Tibial nerve (tissue), 4 donors: Measurements from ENCODE around the gene AIF1. TPM values are rescaled to one million over a fixed set of nuclear protein-coding genes. Genes with fewer than 3 reads are reported as not detected.
A peak's percentile ranks its signal among the peaks of the same experiment; 100 is the strongest.

Source experiments
- DNase-seq, 2 donors: peaks; one replicate each; pipeline ENCODE4 v3.0.0-alpha.2; 2019; ENCODE audit warnings: low spot score in 2 of 2
- H3K27ac ChIP-seq, 4 donors: fragments of 200-600 bp; sonication (generic) in 3 of 4; one replicate each; pipeline ENCODE4 v1.5.1; 2017 to 2019; ENCODE audit warnings: mild to moderate bottlenecking in 1 of 4
- H3K27me3 ChIP-seq, 2 donors: fragments of 200-600 bp; sonication (generic) in 1 of 2; one replicate each; pipeline versions ENCODE4 v1.5.1 to v1.6.0; 2017 to 2019
- H3K36me3 ChIP-seq, 3 donors: fragments of 200-600 bp; sonication (generic); one replicate each; pipeline ENCODE4 v1.5.1; 2018 to 2019
- H3K4me1 ChIP-seq, 4 donors: fragments of 200-600 bp; sonication (generic) in 3 of 4; one replicate each; pipeline ENCODE4 v1.5.1; 2017 to 2019
- H3K4me3 ChIP-seq, 4 donors: fragments of 200-600 bp; sonication (generic) in 3 of 4; one replicate each; pipeline ENCODE4 v1.5.1; 2017 to 2019; ENCODE audit warnings: mild to moderate bottlenecking in 1 of 4, moderate library complexity in 1 of 4
- H3K9me3 ChIP-seq, 4 donors: fragments of 200-600 bp; sonication (generic) in 3 of 4; one replicate each; pipeline ENCODE4 v1.5.1; 2017 to 2019
- EP300 ChIP-seq, 2 donors: sonication (generic); formaldehyde crosslinking; IDR thresholded peaks; one replicate each; pipeline ENCODE4 v1.6.1; 2017; ENCODE audit warnings: antibody characterized with exemption in 2 of 2, mild to moderate bottlenecking in 1 of 2
- POLR2A ChIP-seq, 2 donors: fragments of 450-650 bp; IDR thresholded peaks; one replicate each; pipeline ENCODE4 v1.6.1; 2017; ENCODE audit warnings: antibody characterized with exemption in 2 of 2, mild to moderate bottlenecking in 2 of 2, moderate library complexity in 2 of 2
- WGBS, 2 donors: methylation state at CpG; one replicate each; pipeline ENCODE4 v1.1.5; 2018; 5-methylcytosine and 5-hydroxymethylcytosine counted together
- total RNA-seq, 4 donors: library from RNA; depleted of rRNA; stranded (reverse); fragments of >200 nt; gene quantifications; one replicate each; pipeline ENCODE4 v1.1.0, GENCODE V29; 2016
- TF ChIP-seq, protein P1 (sequence below), 5 experiments: fragments of 200-600 bp in 3 of 5; fragments of 450-650 bp in 2 of 5; sonication (generic) in 3 of 5; IDR thresholded peaks; one replicate each; pipeline ENCODE4 v1.5.1; 2016 to 2019; ENCODE audit warnings: antibody characterized with exemption in 5 of 5, mild to moderate bottlenecking in 3 of 5, moderate library complexity in 2 of 5

AIF1 gene
- total RNA-seq, 4 donors from 2014 or later, result 27.1 to 66.3 (median 50.4) TPM

GRCh38 chr6:31572041-31572911 lies 42.8 kb upstream of the AIF1 start, which contains the start of gene LTA:
LTA (plus strand) TSS chr6:31572289; CDS start chr6:31572743, 454 bp downstream.
- H3K4me1 ChIP-seq, result peaks cover 0 to 11% (median 0%) of the 10 kb centered on the region in 4 donors
- no peaks in the 10 kb centered on the region for H3K9me3 ChIP-seq
- no peaks in the 10 kb centered on the region for H3K36me3 ChIP-seq
- peak within 1 kb of the TSS in 1 of 4 donors; percentile 29 for H3K4me3 ChIP-seq
- peaks cover 0 to 6% of the 10 kb centered on the region in 2 donors for H3K27me3 ChIP-seq
- WGBS, 2 donors, result 82 to 83% methylated on average over 27 of the region's 27 CpGs
- H3K27ac ChIP-seq, result peak within 1 kb of the TSS in 1 of 4 donors; percentile 79
- TF ChIP-seq POLR2A (IDR thresholded peaks at IDR 0.05) (no peak), EP300 (IDR thresholded peaks at IDR 0.05) (no peak)
- TF ChIP-seq, protein P1, sequence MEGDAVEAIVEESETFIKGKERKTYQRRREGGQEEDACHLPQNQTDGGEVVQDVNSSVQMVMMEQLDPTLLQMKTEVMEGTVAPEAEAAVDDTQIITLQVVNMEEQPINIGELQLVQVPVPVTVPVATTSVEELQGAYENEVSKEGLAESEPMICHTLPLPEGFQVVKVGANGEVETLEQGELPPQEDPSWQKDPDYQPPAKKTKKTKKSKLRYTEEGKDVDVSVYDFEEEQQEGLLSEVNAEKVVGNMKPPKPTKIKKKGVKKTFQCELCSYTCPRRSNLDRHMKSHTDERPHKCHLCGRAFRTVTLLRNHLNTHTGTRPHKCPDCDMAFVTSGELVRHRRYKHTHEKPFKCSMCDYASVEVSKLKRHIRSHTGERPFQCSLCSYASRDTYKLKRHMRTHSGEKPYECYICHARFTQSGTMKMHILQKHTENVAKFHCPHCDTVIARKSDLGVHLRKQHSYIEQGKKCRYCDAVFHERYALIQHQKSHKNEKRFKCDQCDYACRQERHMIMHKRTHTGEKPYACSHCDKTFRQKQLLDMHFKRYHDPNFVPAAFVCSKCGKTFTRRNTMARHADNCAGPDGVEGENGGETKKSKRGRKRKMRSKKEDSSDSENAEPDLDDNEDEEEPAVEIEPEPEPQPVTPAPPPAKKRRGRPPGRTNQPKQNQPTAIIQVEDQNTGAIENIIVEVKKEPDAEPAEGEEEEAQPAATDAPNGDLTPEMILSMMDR (IDR thresholded peaks at IDR 0.05), result no peak
- DNase-seq, result no peak

GRCh38 chr6:31573239-31574105 lies 41.6 kb upstream of the AIF1 start:
- 81 to 84% methylated on average over 9 of the region's 9 CpGs for WGBS, 2 donors
- peak overlapping the region in 1 of 4 donors; percentile 79 for H3K27ac ChIP-seq
- peaks cover 0 to 11% (median 0%) of the 10 kb centered on the region in 4 donors for H3K4me1 ChIP-seq
- H3K27me3 ChIP-seq, result peaks cover 0 to 6% of the 10 kb centered on the region in 2 donors
- no peak overlapping the region for H3K4me3 ChIP-seq
- no peaks in the 10 kb centered on the region for H3K36me3 ChIP-seq
- TF ChIP-seq, protein P1 (IDR thresholded peaks at IDR 0.05), result no peak
- H3K9me3 ChIP-seq, result no peaks in the 10 kb centered on the region
- no peak for DNase-seq

GRCh38 chr6:31574106-31575061 lies 40.6 kb upstream of the AIF1 start:
- Histone ChIP-seq H3K36me3 (no peaks in the 10 kb centered on the region), H3K27ac (no peak overlapping the region), H3K27me3 (peaks cover 0 to 2% of the 10 kb centered on the region in 2 donors), H3K4me3 (no peak overlapping the region), H3K9me3 (no peaks in the 10 kb centered on the region), H3K4me1 (peaks cover 0 to 8% (median 0%) of the 10 kb centered on the region in 4 donors)
- no peak for DNase-seq
- 76 to 79% methylated on average over 14 of the region's 14 CpGs for WGBS, 2 donors
- TF ChIP-seq EP300 (IDR thresholded peaks at IDR 0.05) (no peak), POLR2A (IDR thresholded peaks at IDR 0.05) (no peak)
- TF ChIP-seq, protein P1 (IDR thresholded peaks at IDR 0.05), result no peak

DNA sequence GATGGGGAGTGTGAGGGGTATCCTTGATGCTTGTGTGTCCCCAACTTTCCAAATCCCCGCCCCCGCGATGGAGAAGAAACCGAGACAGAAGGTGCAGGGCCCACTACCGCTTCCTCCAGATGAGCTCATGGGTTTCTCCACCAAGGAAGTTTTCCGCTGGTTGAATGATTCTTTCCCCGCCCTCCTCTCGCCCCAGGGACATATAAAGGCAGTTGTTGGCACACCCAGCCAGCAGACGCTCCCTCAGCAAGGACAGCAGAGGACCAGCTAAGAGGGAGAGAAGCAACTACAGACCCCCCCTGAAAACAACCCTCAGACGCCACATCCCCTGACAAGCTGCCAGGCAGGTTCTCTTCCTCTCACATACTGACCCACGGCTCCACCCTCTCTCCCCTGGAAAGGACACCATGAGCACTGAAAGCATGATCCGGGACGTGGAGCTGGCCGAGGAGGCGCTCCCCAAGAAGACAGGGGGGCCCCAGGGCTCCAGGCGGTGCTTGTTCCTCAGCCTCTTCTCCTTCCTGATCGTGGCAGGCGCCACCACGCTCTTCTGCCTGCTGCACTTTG lies 39.6 kb upstream of the AIF1 start, which contains the start of gene TNF:
Gene TNF (plus strand): TSS at position 231 of the 567 bp plus-strand sequence. CDS start 177 bp downstream, at position 408.
- TF ChIP-seq POLR2A (IDR thresholded peaks at IDR 0.05), result peak; percentile 22 to 33
- no peak for TF ChIP-seq EP300 (IDR thresholded peaks at IDR 0.05)
- TF ChIP-seq, protein P1 (IDR thresholded peaks at IDR 0.05), result no peak
- no peaks in the 10 kb centered on the region for H3K9me3 ChIP-seq
- 57 to 73% methylated on average over 19 of the region's 19 CpGs for WGBS, 2 donors
- peaks cover 0 to 8% (median under 1%) of the 10 kb centered on the region in 4 donors for H3K4me1 ChIP-seq
- H3K27ac ChIP-seq, result peak within 1 kb of the TSS in 2 of 4 donors; percentile 43 to 72
- DNase-seq, result peak in 1 of 2 donors; percentile 41
- no peaks in the 10 kb centered on the region for H3K36me3 ChIP-seq
- no peaks in the 10 kb centered on the region for H3K27me3 ChIP-seq
- H3K4me3 ChIP-seq, result peak within 1 kb of the TSS in 3 of 4 donors; percentile 25 to 41 (median 37)
